ENCODE measurements around the gene CHST11.
"Not testable (repeated sequence)": the region's sequence is repeated elsewhere in the genome, so short reads cannot be mapped to it uniquely, and the experiment has no call there.

CHST11 gene

DNA sequence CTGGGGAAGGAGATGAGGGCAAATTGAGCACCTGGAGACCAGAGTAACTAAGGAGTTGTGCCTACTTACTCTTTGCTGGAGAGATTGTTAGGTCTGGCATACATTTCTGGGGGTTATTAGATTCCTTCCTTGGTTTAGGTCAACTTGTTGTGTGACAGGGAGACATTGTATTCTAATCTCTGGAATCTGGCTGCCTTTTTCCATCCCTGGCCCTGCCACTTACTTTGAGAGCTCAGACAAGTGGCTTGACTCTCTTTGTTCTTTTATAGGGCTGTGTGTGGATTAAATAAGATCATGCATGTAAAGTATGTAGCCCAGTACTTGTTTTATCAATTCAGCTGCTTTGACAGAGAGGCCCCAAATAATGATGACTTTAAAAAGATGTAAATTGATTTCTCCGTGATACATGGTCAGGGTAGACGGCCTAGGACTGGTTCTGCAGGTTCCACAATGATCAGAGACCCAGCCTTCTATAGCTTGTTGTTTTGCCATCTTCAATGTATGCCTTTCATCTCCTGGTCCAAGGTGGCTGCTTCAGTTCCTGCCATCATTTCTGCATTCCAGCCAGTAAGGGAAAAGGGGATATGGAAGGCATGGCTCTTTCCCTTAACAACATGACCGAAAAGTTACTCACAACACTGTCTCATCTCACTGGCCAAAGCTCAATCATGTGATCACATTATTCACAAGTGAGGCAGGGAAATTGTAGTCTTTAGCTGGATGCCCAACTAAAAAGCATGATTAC, 72.6 kb downstream of the CHST11 start:
- DNase-seq (ENCODE audit: low read depth), result no peak

DNA sequence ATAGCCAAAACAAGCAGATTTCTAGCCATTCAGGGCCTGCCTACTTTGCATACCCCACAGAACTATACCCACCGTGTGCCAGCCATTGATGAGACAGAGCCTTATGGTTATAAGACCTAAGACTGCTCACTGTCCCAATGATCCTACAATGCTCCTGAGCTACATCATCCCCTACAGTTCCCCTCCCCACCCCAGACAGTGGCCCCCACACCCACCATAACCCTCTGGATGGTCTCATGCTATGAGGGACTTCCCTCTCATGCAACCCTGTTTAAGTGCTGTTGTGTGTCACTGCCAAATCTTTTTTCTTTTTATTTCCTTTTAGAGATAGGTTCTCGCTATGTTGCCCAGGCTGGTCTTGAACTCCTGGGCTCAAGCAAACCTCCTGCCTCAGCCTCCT, 75.9 kb downstream of the CHST11 start:
- no peak for DNase-seq (ENCODE audit: low read depth)

DNA sequence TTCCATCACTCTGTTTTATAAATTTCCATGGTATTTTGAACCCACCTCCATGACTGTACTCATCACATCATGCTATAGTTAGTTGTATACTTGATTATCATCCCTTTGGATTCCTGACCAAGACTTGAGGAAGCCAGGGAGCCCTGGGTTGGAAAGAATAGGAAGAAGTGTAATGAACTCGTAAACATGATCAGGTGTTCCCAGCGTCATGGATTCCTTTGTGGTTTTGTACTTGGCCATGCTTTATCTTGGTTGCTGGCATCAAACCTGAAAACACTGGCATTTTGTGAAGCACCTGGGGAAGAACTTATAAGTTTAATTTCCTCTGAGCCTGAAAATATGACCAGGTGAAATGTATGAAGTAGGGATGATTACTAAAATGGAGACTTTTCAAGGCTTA, 76.4 kb downstream of the CHST11 start:
- DNase-seq (ENCODE audit: low read depth), result no peak

DNA sequence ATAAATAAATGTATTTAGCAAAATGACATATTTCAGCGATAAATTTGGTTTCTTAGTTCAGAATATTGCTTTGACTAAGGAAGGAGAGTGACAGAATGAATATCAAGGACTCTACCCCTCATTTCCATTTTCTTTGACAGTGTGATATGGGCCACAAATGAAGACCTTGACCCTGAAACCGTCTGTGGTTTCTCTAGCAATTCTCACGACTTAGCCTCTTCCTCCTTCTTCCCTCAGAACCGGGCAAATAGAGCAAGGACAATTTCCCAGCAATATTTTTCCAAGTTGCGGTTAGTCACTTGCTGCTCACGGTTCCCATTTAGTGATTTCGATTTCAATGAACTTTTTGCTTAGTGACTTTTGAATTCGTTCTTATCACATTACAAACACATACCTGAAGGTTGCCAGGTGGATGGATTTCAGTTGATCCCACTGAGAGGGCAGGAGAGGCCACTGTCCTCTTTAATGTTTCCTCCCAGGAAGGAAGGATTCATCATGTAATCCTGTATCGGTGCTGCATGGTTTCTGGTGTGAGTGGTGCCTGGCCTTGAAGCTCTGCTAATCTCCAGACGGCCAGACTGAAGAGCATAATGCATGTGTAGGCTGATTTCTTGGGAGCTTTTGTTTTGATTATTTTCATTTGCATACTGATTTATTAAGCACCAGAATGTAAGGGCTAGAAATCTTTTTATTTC, 77.6 kb downstream of the CHST11 start:
- no peak for DNase-seq (ENCODE audit: low read depth)

DNA sequence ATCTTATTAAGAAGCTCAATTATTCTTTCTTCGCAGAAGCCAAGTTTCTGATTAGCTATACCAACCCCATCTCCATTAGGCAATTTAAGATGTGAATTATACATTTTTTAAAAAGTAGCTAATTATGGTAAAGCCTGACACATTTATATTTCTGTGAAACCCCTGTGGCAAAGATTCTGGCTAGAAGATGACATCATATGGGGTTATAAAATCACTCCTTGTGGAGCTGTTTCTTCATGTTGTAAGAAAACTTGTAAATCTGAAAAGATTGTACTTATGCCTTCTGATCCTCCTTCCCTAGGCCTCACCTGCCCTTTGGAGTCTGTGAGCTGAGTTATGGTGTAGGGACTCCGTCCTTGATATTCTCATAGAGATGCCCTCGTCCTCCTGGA, 78.1 kb downstream of the CHST11 start:
- no peak for DNase-seq (ENCODE audit: low read depth)

DNA sequence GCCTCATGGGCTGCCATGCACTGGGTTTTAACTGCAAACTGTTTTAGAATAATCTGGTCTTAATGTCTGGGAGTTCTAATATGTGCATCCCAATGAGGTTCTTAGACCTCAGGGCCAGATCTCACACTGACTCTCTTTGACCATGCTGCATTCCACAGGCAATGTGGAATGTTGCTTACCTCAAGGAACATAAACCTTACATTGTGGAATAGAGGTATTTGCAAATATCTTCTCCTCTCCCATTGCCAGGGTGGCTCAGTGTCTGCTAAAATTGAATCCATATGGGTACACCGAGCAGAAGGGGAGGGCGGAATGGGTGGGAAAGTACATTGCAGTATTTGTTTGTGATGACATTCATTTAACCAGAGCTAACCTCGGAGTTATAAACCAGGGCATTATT, 78.6 kb downstream of the CHST11 start:
- no peak for DNase-seq (ENCODE audit: low read depth)

DNA sequence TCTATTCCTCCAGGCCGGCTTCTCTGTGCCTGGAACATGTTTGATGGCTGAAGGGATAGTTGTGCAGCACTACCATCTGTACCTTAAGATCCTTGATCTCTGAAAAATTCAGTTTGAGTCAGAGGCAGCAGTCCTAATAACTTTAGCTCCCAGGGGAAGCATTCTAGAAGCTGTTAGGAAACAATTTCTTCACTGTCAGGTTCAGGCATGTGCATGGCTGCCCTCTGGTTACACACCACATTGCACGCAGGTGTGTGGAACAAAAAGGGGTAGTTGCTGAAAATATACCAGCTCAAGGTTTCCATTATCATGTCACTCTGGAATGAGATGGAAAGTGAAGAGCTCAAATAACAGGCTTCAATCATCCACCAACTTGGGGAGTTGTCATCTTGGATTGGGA, 80.1 kb downstream of the CHST11 start:
- no peak for DNase-seq (ENCODE audit: low read depth)

DNA sequence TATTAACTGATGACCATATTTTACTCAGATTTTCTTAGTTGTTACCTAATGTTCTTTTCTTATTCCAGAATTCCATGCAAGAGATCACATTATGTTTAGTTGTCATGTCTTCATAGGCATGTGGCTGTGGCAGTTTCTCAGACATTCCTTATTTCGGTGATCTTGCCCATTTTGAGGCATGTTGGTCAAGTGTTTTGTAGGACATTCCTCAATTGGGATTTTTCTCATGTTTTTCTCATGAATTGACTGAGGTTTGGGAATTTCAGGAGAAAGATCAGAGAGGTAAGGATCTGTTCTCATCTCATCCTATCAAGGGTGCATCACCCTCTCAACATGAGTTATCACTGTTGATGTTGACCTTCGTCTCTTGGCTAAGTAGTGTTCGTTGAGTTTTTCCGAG, 81.3 kb downstream of the CHST11 start:
- no peak for DNase-seq (ENCODE audit: low read depth)

DNA sequence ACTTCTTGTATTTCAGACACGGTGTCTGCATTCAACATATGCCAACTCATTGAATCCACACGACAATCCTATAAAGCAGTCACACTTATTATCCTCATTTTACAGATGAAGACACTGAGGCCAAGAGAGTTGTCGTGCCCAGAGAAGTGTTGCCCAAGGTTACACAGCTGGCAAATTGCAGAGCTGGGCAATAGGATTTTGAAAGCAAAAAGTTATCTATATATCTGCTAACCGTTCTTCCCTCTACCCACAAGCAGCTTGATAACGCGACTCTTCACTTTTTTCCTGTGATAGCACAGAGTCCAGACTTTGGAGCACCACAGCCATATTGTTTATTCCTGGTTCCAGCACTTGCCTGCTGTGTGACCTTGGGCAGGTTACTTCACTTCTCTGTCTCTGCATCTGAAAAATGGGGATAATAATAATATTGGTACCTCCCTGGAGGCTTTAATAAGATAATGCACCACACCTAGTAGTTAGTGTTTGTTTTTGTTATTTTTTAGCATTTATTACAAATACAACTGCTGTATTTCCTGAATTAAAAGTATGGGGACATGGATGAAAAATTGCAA, 82.2 kb downstream of the CHST11 start:
- no peak for DNase-seq (ENCODE audit: low read depth)

DNA sequence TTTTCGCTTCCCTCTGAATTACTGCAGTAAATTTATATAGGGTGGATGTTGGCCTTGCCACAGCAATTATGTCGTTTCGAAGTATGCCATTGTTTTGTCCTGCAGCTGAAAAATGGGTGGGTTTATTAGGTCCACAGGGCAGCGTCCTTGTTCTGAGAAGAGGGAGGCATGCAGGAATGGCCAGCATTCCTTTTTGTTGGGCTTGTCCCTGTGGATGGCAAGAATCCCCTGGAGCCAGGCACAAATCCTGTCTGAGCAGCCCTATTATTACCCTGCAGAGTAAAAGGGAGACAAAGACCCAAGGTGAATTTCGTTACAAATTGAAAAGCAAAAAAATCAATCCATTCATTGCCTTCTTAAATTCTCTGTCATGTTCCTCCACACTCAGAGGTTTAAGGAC, 88.1 kb downstream of the CHST11 start:
- no peak for DNase-seq (ENCODE audit: low read depth)

DNA sequence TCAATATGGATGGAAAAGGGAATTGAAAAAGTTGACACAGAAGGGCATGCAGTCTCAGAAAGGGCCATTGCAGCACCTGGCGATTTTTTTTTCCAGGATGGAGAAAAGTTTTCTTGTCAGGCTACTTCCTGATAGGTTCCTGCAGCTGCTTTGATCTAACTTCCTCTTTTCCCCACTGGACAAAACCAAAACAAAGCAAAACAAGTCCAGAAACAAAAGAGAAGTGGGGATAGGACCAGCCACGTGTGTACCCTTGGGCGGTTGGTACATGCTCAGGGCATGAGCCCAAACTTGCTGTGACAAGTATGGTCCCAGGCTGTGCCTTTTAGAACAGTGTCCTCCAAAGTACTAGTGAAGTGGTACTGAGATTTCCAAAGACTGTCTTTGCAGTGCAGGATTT, 89.8 kb downstream of the CHST11 start:
- DNase-seq (ENCODE audit: low read depth), result no peak

DNA sequence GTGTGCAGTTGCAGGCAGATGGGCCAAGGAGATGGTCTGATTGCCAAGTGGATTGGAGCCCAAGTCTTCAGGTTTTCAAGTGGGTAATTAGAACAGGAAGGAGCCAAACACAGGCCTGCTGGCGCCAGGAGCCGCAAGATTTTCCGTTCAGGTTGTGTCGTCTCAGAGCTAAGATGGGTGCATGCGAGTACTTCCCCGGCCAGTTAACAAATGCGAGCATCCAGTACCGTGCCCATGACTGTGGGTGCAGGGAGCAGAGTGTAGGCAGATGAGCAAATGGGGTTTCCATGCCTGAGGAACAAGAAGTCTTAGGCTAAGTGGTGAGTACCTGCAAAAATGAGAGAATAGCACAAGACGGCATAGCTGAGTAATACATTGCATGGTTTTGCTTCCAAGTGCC, 90.5 kb downstream of the CHST11 start:
- DNase-seq (ENCODE audit: low read depth), result no peak

DNA sequence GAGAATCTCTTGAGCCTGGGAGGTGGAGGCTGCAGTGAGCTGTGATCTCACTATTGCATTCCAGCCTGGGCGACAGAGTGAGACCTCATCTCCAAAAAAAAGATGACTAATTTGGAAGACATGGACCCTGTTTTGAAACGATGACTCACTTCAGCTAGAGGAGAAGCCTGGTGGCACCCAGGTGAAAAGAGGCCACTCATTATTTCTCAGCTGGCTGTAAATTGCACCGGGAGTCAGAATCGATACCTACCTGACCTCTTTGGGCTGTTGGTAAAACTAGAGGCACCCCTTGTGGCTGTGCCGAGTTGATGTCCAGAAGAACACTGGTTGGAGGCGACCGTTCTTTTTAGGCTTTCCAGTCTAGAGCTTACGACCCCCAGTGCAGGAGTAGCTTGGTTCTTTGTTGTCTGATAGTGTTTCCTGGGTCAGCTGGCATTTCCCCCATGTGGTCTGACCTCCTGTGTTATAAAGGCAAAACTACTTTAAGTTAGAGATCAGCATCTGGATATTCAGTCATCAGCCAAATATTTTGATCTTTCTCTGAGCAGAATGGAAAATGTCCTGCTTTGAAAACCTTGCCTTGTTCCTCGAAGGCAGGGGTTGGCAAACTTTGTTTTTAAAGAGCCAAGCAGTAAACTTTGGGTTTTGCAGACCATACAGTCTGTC, 93.2 kb downstream of the CHST11 start:
- no peak for DNase-seq (ENCODE audit: low read depth)

DNA sequence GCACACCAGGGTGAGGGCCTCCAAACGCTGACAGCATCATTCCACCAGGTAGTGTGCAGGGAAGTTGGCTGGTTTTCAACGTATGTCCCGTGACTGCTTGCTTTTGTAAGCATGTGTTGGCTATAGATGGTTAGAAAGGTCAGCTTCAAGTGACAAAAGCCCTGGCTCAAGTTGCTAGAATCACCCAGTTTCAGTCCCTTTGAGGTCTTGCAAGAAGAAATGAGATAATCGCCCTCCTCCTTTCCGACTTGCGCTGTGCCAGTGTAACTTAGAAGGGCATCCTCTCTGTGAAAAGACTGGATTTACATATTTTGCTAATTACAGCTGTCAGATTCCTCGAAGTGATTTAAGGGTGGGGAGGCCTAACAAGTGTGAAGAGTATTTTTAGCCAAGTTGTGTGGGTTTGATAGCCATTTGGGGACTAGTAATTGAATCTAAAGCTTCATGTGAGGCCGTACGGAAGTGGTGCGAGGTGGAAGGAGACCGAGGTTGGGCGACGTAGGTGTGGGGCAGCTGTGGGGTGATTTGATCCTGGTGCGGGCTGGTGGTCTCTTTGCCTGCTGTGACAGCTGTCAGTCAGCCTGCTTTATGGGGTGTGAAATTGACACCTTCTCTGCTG, 94.7 kb downstream of the CHST11 start:
- no peak for DNase-seq (ENCODE audit: low read depth)

DNA sequence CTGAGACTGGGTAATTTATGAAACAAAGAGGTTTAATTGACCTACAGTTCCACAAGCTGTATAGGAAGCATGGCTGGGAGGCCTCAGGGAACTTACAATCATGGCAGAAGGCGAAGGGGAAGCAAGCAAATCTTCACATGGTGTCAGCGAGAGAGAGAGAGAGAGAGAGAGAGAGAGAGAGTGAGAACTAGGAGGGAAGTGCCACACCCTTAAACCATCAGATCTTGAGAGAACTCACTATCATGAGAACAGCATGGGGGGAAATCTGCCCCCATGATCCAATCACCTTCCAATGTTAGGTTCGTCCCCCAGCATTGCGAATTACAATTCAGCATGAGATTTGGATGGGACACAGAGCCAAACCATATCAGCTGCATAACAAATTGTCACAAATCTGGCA, 96.7 kb downstream of the CHST11 start:
- DNase-seq (ENCODE audit: low read depth), result no peak

DNA sequence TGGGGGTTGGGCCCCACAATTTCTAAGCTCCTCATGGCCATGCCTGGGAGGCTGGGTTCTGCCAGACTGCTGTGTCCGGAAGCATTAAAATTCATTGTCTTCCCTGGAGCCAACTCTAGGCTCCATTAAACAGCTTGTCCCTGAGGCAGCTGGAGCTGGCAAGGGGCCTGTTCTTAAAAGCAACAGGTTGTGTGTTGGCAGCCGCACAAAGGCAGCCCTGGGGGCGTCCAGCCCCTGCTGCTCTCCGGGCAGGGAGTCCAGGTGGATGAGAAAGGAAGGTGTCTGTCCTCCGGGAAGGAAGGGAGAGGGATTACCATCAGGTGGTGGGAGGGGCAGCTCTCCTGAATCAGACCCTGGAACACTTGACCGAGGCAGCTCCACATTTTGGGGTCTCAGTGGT, 98.9 kb downstream of the CHST11 start:
- no peak for DNase-seq (ENCODE audit: low read depth)

DNA sequence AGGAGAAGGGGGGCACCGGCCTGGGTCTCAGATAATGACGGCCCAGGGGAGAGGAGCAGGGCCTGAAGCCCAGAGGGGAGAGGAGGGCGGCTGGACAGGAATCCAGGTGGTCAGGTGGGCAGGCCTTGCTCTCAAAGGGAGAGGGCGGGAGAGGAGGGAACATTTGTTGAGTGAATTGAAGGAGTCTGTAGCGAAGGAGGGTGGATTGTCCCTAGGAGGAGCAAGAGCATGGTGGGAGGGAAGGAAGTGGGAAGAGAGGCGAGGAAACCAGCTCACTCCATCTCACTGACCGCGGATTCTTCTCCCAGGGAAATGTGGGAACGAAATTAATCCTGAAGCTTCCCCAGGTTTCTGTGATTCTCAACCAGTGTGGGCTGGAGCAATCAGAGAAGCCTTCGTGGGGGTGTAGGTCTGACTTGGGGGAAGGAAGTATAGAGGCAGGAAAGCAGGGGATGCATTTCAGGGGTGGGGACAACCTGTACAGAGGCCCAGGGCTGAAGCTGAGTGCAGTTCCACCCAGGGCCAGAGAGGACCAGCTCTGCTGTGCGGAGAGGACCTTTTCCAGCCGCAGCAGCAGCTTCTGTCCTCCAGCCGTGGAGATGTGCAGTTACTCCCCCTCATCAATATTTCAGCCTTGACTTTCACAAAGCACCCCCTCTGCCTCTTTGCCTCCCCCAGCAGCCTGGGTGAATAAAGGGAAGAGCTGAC, 100.9 kb downstream of the CHST11 start:
- DNase-seq (ENCODE audit: low read depth), result no peak

DNA sequence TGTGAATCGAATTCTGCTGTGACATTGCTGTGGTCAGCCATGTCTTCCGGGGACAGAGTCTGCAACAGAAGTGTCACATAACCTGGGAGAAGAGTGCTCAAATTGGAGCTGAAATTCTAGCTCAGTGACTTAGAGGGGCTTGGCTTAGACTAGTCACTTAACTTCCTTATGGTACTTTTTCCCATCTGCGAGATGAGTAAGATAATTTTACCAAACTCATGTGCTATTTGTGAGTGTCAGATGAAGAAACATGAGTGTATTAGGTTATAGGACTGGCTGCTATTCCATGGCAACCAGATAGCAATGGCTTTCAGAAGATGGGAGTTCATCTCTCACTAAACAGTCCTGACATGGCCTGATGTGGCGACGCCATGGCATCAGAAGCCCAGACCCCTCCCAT, 104.1 kb downstream of the CHST11 start:
- DNase-seq (ENCODE audit: low read depth), result no peak

DNA sequence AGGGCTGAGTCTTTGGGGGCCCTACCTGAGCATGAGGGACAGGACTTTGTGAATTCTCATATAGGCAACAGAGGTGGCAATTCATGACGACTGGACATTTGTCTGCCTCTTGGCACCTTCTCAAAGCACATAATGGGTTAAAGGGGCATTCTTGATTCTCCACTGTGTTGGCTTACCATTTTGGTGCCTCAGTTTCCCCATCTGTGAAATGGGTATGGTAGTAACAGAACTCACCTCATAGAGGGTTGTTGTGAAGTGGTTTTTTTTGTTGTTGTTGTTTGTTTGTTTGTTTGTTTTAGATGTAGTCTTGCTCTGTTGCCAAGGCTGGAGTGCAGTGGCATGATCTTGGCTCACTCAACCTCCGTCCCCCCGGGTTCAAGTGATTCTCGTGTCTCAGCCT, 106.0 kb downstream of the CHST11 start:
- no peak for DNase-seq (ENCODE audit: low read depth)

DNA sequence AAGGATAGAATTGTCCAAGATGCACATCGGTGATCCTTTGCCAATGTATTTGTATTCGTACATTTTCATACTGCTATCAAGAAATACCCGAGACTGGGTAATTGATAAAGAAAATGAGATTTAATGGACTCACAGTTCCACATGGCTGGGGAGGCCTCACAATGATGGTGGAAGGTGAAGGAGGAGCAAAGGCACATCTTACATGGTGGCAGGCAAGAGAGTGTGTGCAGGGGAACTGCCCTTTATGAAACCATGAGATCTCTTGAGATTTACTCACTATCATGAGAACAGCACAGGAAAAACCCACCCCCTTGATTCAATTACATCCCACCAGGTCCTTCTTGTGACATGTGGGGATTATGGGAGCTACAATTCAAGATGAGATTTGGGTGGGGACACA, 107.9 kb downstream of the CHST11 start:
- DNase-seq (ENCODE audit: low read depth), result not testable (repeated sequence)

DNA sequence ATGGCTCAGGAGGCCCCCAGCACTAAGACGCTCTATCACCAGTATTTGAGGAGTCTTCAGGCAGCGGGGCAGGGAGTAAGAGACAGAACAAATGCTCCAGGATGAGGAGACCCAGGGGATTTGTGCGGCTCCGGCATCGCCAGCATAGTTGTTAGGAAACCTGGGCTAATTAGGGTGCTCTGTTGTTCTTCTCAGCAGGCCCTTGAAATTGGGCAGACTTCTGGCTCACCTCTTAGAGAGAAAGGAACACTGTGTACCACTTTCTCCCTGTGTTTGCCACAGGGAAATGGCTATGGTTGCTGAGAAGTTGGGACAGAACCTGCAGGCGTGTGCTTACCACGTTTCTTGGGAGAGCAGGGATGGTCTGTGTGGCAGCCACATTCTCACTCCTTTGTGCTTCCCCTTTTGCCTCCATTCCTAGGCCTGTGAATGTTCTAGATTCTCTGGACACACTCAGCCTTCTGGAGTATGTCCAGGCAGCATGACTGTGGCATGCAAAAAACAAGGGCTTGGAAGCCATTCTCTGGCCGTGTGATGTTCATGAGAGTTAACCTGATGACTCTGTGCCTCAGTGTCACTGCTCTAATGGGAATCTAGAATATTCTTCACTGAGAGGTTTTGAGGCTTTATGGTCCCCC, 109.0 kb downstream of the CHST11 start:
- DNase-seq (ENCODE audit: low read depth), result no peak
